GM12891 (cell line): ENCODE data around the gene VSTM2A. TPM values are rescaled to one million over a fixed set of nuclear protein-coding genes. Genes with fewer than 3 reads are reported as not detected.
"Not testable (repeated sequence)": the region's sequence is repeated elsewhere in the genome, so short reads cannot be mapped to it uniquely, and the experiment has no call there.

ENCODE experiments used
- DNase-seq: peaks from one replicate; pipeline ENCODE4 v3.0.0; 2011; ENCODE audit warnings: low spot score; ENCODE audit not compliant: insufficient read length
- FAIRE-seq: peaks from 2 replicates; lab custom pipeline; 2011; peaks lifted over from hg19 to GRCh38; lab: Jason Lieb, UNC
- PAX5 ChIP-seq: IDR thresholded peaks from 2 replicates; pipeline ENCODE4 v1.6.1; 2011; ENCODE audit warnings: low read length, moderate library complexity, mild to moderate bottlenecking; ENCODE audit not compliant: insufficient read depth, severe bottlenecking
- POLR2A ChIP-seq: IDR thresholded peaks from 2 replicates; pipeline ENCODE4 v1.6.1; 2011; ENCODE audit warnings: low read depth, low read length, control low read depth
- POLR2AphosphoS5 ChIP-seq: IDR thresholded peaks from 2 replicates; pipeline ENCODE4 v1.6.1; 2011; ENCODE audit warnings: low read depth, low read length, control low read depth
- POU2F2 ChIP-seq: IDR thresholded peaks from 2 replicates; pipeline ENCODE4 v1.6.1; 2011; ENCODE audit warnings: low read depth, mild to moderate bottlenecking, control low read depth, low read length, moderate library complexity
- SPI1 ChIP-seq: IDR thresholded peaks from 2 replicates; pipeline ENCODE4 v1.6.1; 2011; ENCODE audit warnings: low read depth, low read length, control low read depth
- TAF1 ChIP-seq: IDR thresholded peaks from 2 replicates; pipeline ENCODE4 v1.6.1; 2011; ENCODE audit warnings: low read depth, low read length, control low read depth
- polyA plus RNA-seq: library from polyadenylated mRNA; unstranded; fragments of >200 nt; gene quantifications from one replicate; pipeline ENCODE4 v1.2.1, GENCODE V29; 2012; ENCODE audit warnings: low read depth, missing spikeins, inconsistent platforms; ENCODE audit not compliant: missing spikeins

The VSTM2A gene, protein sequence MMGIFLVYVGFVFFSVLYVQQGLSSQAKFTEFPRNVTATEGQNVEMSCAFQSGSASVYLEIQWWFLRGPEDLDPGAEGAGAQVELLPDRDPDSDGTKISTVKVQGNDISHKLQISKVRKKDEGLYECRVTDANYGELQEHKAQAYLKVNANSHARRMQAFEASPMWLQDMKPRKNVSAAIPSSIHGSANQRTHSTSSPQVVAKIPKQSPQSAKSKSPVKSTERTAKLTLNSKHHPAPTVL
- polyA plus RNA-seq, result not detected

DNA sequence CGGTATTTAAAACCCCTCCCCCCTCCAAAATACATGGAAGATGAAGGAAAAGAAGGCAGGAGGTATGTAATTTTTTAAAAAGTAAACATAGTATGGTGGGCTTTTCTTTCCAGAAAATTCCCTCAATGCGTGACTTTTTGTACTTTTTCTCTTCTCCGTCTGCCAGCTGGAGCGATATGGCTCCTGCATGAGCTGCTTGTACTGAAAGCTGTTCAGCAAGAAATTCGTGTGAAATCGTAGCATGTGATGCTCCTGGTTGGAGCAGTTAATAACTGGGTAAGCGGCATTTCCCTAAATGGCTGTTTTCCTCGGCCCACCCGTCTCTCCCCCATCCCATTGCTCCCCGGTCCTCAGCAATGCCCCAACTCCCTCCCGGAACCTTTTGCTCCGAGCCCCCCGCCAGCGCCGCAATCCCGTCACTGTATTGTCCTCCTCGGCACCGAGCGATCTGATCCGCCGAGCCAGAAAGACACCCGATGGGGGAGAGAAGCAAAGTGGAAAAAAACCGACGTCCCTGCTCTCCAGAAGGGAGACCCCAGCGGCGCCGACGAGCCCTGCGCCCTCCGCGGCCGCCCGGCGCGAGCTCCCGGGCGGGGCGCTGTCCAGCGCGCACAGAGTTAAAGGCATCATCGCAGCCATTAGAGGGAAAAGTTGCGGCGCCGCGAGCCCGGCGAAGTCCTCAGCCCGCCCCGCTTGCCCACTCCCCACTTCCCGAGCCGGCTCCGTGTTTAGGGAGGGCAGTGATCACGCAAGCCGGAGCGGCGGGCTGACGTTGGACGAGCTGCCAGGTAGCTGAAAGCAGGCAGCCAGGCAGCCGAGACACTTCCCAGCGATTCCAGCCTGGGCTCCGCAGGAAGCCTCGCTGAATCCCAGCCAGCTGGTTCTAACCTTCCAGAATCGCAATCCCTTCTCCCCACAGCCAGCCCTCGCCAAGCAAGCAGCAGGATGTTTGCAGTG is at the start of gene VSTM2A:
TSS of gene VSTM2A (plus strand) at position 707 of the 957 bp plus-strand sequence. CDS start 356 bp downstream, outside the sequence.
- TF ChIP-seq POLR2A (no peak), PAX5 (no peak), SPI1 (no peak), TAF1 (no peak), POU2F2 (no peak), POLR2AphosphoS5 (no peak)
- DNase-seq, result no peak
- no peak for FAIRE-seq

GRCh38 chr7:54504531-54504930 is 37.6 kb upstream of the VSTM2A start:
- not testable (repeated sequence) for FAIRE-seq, DNase-seq

GRCh38 chr7:54529568-54529967 is 12.6 kb upstream of the VSTM2A start:
- TF ChIP-seq POLR2A (no peak), SPI1 (no peak), PAX5 (no peak), POU2F2 (no peak), POLR2AphosphoS5 (no peak), TAF1 (no peak)
- DNase-seq (no peak), FAIRE-seq (no peak)

- DNase-seq, result no peak
- TF ChIP-seq POLR2AphosphoS5 (no peak), POLR2A (no peak), POU2F2 (no peak), SPI1 (no peak), PAX5 (no peak)
- FAIRE-seq, result no peak
Measured at GRCh38 chr7:54538122-54538521, 4.1 kb upstream of the VSTM2A start.

DNA sequence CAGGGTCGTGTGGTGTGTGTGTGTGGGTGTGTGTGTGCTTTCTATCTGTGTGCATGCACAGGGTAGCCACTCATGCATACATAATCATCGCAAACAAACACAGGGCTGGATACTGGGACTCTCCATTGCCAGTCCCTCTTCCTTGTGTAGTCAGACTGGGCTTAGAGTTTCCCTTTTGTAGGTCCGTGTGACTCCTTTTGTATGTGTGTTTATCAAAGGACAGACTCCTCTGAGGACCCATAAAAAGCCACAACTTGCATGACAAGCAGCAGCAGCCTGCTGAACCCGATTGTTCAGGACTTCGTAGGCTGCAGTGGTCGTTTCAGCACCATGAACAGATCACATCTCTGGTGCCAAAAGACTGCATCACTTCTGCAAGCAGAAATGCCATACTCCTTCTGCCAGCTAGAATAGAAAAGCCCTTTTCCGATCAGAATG is 895 bp downstream of the VSTM2A start:
- no peak for DNase-seq
- FAIRE-seq, result no peak
- TF ChIP-seq SPI1 (no peak), POU2F2 (no peak), PAX5 (no peak), POLR2A (no peak), POLR2AphosphoS5 (no peak), TAF1 (no peak)

DNA sequence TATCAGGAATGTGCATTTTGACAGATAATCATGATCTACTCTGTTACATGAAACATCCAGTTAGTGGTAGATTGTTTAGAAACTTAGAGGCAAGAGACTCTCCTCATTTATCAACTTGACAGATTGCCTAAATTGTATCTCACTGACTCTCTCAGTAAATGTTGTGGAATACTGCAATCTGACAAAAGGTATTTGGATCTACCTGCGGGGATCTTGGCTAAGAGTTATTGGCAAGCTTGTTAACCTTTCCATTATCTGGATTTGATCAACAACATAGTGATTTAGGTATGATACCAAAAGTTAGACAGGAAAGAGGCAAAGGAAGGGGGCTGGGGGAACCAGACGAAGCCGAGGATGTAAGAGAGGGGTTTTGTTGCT is 2.0 kb downstream of the VSTM2A start:
- FAIRE-seq (no peak), DNase-seq (no peak)
- TF ChIP-seq POLR2AphosphoS5, result no peak
- TF ChIP-seq PAX5, result no peak
- TF ChIP-seq TAF1, result no peak
- TF ChIP-seq POU2F2, result no peak
- TF ChIP-seq SPI1, result no peak
- no peak for TF ChIP-seq POLR2A

GRCh38 chr7:54544527-54545240 is 2.5 kb downstream of the VSTM2A start:
- DNase-seq (no peak), FAIRE-seq (no peak)
- TF ChIP-seq TAF1 (no peak), PAX5 (no peak), POLR2AphosphoS5 (no peak), SPI1 (no peak), POLR2A (no peak), POU2F2 (no peak)

- no peak for DNase-seq
- TF ChIP-seq PAX5 (no peak), POU2F2 (no peak), POLR2A (no peak), POLR2AphosphoS5 (no peak), SPI1 (no peak), TAF1 (no peak)
- no peak for FAIRE-seq
Measured at GRCh38 chr7:54545241-54545563, 3.0 kb downstream of the VSTM2A start.
